ENCODE data around the gene EPS15.

DNA sequence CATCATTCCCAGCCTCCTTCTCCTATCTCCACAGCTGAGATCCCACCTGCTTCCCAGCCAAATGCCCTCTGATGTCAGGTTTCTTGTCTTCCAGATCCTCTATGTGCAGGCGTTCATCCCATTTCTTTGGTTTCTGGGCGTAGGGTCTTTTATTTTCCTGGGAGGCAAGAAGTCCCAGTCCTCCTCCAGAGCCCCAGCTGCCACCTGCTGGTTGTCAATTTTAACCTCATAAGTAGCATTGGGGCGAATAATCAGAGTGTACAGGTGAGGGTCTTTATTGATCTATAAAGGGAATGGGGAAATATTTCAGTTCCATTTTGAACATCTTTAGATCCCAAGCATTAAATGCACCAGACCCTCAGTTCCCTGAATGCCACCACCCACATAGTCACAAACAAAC is 47.2 kb upstream of the EPS15 start:
- TF ChIP-seq, protein P1, sequence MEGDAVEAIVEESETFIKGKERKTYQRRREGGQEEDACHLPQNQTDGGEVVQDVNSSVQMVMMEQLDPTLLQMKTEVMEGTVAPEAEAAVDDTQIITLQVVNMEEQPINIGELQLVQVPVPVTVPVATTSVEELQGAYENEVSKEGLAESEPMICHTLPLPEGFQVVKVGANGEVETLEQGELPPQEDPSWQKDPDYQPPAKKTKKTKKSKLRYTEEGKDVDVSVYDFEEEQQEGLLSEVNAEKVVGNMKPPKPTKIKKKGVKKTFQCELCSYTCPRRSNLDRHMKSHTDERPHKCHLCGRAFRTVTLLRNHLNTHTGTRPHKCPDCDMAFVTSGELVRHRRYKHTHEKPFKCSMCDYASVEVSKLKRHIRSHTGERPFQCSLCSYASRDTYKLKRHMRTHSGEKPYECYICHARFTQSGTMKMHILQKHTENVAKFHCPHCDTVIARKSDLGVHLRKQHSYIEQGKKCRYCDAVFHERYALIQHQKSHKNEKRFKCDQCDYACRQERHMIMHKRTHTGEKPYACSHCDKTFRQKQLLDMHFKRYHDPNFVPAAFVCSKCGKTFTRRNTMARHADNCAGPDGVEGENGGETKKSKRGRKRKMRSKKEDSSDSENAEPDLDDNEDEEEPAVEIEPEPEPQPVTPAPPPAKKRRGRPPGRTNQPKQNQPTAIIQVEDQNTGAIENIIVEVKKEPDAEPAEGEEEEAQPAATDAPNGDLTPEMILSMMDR (IDR thresholded peaks at IDR 0.05), result no peak
- TF ChIP-seq POLR2A (IDR thresholded peaks at IDR 0.05), result no peak
- no peak for TF ChIP-seq EP300 (IDR thresholded peaks at IDR 0.05; ENCODE audit: low read depth)
- no peak for TF ChIP-seq POLR2AphosphoS5 (IDR thresholded peaks at IDR 0.05)

Measured in transverse colon (tissue), 4 donors.